Mesenchymal stem cell (in vitro differentiated cells and primary cell): ENCODE data around the gene NRXN3.

Experiments used
- DNase-seq: peaks from one replicate; pipeline ENCODE4 v3.0.0-alpha.2; 2013
- H2AFZ ChIP-seq: one replicate; pipeline ENCODE4 v1.6.1; 2013; ENCODE audit warnings: low read depth, mild to moderate bottlenecking, control low read depth, inconsistent platforms, low read length, moderate library complexity
- H2AK5ac ChIP-seq: 2 replicates; pipeline ENCODE4 v1.6.1; 2013; ENCODE audit warnings: low read length, moderate library complexity, mild to moderate bottlenecking, inconsistent platforms; ENCODE audit not compliant: severe bottlenecking
- H2BK120ac ChIP-seq: one replicate; pipeline ENCODE4 v1.6.1; 2013; ENCODE audit warnings: low read depth, mild to moderate bottlenecking, inconsistent platforms, low read length, moderate library complexity
- H2BK12ac ChIP-seq, 2 experiments: one replicate each; pipeline ENCODE4 v1.6.1; 2013; ENCODE audit warnings: inconsistent platforms in 2 of 2, low read length in 2 of 2, mild to moderate bottlenecking in 2 of 2, moderate library complexity in 2 of 2, control low read depth in 1 of 2
- H2BK15ac ChIP-seq: one replicate; pipeline ENCODE4 v1.6.1; 2013; ENCODE audit warnings: mild to moderate bottlenecking, low read depth, inconsistent platforms; ENCODE audit not compliant: poor library complexity, severe bottlenecking
- H2BK5ac ChIP-seq: 2 replicates; pipeline ENCODE4 v1.6.1; 2013; ENCODE audit warnings: low read depth, mild to moderate bottlenecking, low read length, control low read depth, inconsistent platforms; ENCODE audit not compliant: poor library complexity, severe bottlenecking
- H3K14ac ChIP-seq, 2 experiments: one replicate each; pipeline ENCODE4 v1.6.1; 2013; ENCODE audit warnings: inconsistent platforms in 2 of 2, low read length in 2 of 2, control low read depth in 1 of 2, mild to moderate bottlenecking in 1 of 2, moderate library complexity in 1 of 2
- H3K18ac ChIP-seq, 2 experiments: one replicate each; pipeline ENCODE4 v1.6.1; 2013; ENCODE audit warnings: inconsistent platforms in 2 of 2, low read length in 2 of 2, control low read depth in 1 of 2, low read depth in 1 of 2, mild to moderate bottlenecking in 1 of 2
- H3K23ac ChIP-seq, 2 experiments: one replicate each; pipeline ENCODE4 v1.6.1; 2013; ENCODE audit warnings: inconsistent platforms in 2 of 2, low read length in 2 of 2, mild to moderate bottlenecking in 2 of 2, moderate library complexity in 2 of 2, control low read depth in 1 of 2
- H3K27ac ChIP-seq: 2 replicates; pipeline ENCODE4 v1.5.1; 2013; ENCODE audit warnings: mild to moderate bottlenecking, moderate library complexity, low read length, control low read depth, inconsistent platforms; ENCODE audit not compliant: poor library complexity, severe bottlenecking
- H3K27me3 ChIP-seq, 2 experiments: 2 replicates each; pipeline versions ENCODE4 v1.6.1 to v1.7.0; 2013; ENCODE audit warnings: low read length in 2 of 2, mild to moderate bottlenecking in 2 of 2, moderate library complexity in 2 of 2, control low read depth in 1 of 2, inconsistent platforms in 1 of 2; ENCODE audit not compliant: control insufficient read depth in 1 of 2, insufficient read depth in 1 of 2
- H3K36me3 ChIP-seq, 2 experiments: 2 replicates each; pipeline versions ENCODE4 v1.6.1 to v1.7.0; 2013; ENCODE audit warnings: low read length in 2 of 2, control low read depth in 1 of 2, inconsistent platforms in 1 of 2, low read depth in 1 of 2, mild to moderate bottlenecking in 1 of 2; ENCODE audit not compliant: insufficient read depth in 2 of 2, control insufficient read depth in 1 of 2
- H3K4ac ChIP-seq, 2 experiments: one replicate each; pipeline ENCODE4 v1.6.1; 2013; ENCODE audit warnings: inconsistent platforms in 2 of 2, low read length in 2 of 2, mild to moderate bottlenecking in 2 of 2, moderate library complexity in 2 of 2, control low read depth in 1 of 2, low read depth in 1 of 2
- H3K4me1 ChIP-seq: 2 replicates; pipeline ENCODE4 v1.6.1; 2013; ENCODE audit warnings: low read depth, low read length, control low read depth; ENCODE audit not compliant: control insufficient read depth, insufficient read depth
- H3K4me2 ChIP-seq: 2 replicates; pipeline ENCODE4 v1.6.1; 2013; ENCODE audit warnings: low read length, mild to moderate bottlenecking, inconsistent platforms; ENCODE audit not compliant: poor library complexity, severe bottlenecking
- H3K4me3 ChIP-seq, 2 experiments: 2 replicates each; pipeline versions ENCODE4 v1.5.1 to v1.7.0; 2013; ENCODE audit warnings: low read length in 2 of 2, mild to moderate bottlenecking in 2 of 2, control low read depth in 1 of 2, low read depth in 1 of 2; ENCODE audit not compliant: insufficient read depth in 1 of 2
- H3K79me1 ChIP-seq: replicated peaks from 2 replicates; pipeline ENCODE4 v1.6.1; 2013; ENCODE audit warnings: mild to moderate bottlenecking, control low read depth, low read length, inconsistent platforms; ENCODE audit not compliant: poor library complexity, severe bottlenecking
- H3K9ac ChIP-seq: 2 replicates; pipeline ENCODE4 v1.7.0; 2013; ENCODE audit warnings: mild to moderate bottlenecking, low read length, moderate library complexity
- H3K9me3 ChIP-seq: 2 replicates; pipeline ENCODE4 v1.7.0; 2013; ENCODE audit warnings: mild to moderate bottlenecking, low read length; ENCODE audit not compliant: control insufficient read depth
- H4K8ac ChIP-seq: one replicate; pipeline ENCODE4 v1.6.1; 2013; ENCODE audit warnings: inconsistent platforms, mild to moderate bottlenecking, low read length, moderate library complexity
- H4K91ac ChIP-seq: one replicate; pipeline ENCODE4 v1.6.1; 2013; ENCODE audit warnings: mild to moderate bottlenecking, low read length, inconsistent platforms
- WGBS: methylation state at CpG from one replicate; pipeline ENCODE4 v1.1.7; 2013; ENCODE audit warnings: mixed read lengths; 5-methylcytosine and 5-hydroxymethylcytosine counted together

Gene NRXN3

DNA sequence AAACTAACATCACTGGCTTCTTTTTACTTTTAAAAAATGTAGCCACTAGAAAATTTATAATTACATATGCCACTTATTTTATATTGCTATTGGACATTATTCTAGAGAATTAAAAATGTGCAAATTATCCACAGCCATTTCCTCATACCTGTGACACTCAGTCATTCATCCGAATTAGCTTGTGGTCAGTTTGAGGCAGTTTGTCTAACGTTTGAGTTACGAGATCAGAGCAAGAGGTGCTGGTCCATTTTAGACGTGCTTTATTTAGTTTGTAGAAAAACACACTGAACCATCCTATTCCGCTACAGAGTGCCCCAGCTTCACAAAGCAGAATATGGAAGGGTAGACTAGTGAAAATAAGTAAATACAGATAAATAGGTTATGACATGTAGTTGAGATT is 513.0 kb downstream of the NRXN3 start:
- H2BK120ac ChIP-seq, result no peak overlapping the region
- no peak overlapping the region for H4K8ac ChIP-seq
- no peak overlapping the region for H3K4me3 ChIP-seq
- no peaks in the 10 kb centered on the region for H3K9me3 ChIP-seq
- H3K79me1 ChIP-seq, result no peaks in the 10 kb centered on the region
- no peaks in the 10 kb centered on the region for H3K4me1 ChIP-seq
- no peak overlapping the region for H3K4me2 ChIP-seq
- 82% methylated on average over 5 of the region's 5 CpGs for WGBS
- no peak overlapping the region for H3K4ac ChIP-seq
- H4K91ac ChIP-seq, result no peak overlapping the region
- H2BK15ac ChIP-seq, result no peak overlapping the region
- H3K27me3 ChIP-seq, result no peaks in the 10 kb centered on the region
- H2AFZ ChIP-seq, result no peak overlapping the region
- DNase-seq, result no peak
- no peak overlapping the region for H3K18ac ChIP-seq
- H3K23ac ChIP-seq, result no peak overlapping the region
- no peak overlapping the region for H3K27ac ChIP-seq
- H3K14ac ChIP-seq, result no peak overlapping the region
- no peaks in the 10 kb centered on the region for H3K36me3 ChIP-seq
- no peak overlapping the region for H2AK5ac ChIP-seq
- no peak overlapping the region for H2BK12ac ChIP-seq
- H3K9ac ChIP-seq, result no peak overlapping the region
- H2BK5ac ChIP-seq, result no peak overlapping the region

DNA sequence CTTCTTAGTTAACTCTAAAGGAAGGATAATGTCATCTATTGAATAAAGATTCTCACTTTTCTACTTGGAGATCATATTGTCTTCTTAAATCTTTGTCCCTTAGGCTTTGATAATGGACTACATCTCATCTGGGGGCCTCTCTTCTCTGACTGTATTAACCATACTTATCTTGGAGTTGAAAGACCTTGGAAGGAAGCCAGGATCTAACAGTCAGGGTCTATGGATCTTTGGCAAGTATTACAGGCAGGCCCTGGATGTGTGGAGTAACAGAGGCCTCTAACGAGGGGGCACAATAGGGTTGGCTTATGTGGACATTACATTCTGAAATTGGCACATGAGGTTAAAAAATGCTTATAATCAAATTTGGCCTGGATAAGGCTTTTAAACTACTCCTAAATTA is 513.8 kb downstream of the NRXN3 start:
- H3K4ac ChIP-seq, result no peak overlapping the region
- H2BK120ac ChIP-seq, result no peak overlapping the region
- no peak overlapping the region for H3K23ac ChIP-seq
- H4K8ac ChIP-seq, result no peak overlapping the region
- H3K9me3 ChIP-seq, result no peaks in the 10 kb centered on the region
- H4K91ac ChIP-seq, result no peak overlapping the region
- H3K36me3 ChIP-seq, result no peaks in the 10 kb centered on the region
- H3K4me1 ChIP-seq, result no peaks in the 10 kb centered on the region
- no peak overlapping the region for H3K4me2 ChIP-seq
- no peaks in the 10 kb centered on the region for H3K27me3 ChIP-seq
- H2AFZ ChIP-seq, result no peak overlapping the region
- no peak overlapping the region for H3K9ac ChIP-seq
- no peak overlapping the region for H3K27ac ChIP-seq
- WGBS, result 78% methylated on average over 1 of the region's 1 CpG
- H3K4me3 ChIP-seq, result no peak overlapping the region
- no peak overlapping the region for H2BK12ac ChIP-seq
- no peak overlapping the region for H3K14ac ChIP-seq
- no peak for DNase-seq
- no peak overlapping the region for H3K18ac ChIP-seq
- H2AK5ac ChIP-seq, result no peak overlapping the region
- H3K79me1 ChIP-seq, result no peaks in the 10 kb centered on the region
- no peak overlapping the region for H2BK5ac ChIP-seq
- no peak overlapping the region for H2BK15ac ChIP-seq

DNA sequence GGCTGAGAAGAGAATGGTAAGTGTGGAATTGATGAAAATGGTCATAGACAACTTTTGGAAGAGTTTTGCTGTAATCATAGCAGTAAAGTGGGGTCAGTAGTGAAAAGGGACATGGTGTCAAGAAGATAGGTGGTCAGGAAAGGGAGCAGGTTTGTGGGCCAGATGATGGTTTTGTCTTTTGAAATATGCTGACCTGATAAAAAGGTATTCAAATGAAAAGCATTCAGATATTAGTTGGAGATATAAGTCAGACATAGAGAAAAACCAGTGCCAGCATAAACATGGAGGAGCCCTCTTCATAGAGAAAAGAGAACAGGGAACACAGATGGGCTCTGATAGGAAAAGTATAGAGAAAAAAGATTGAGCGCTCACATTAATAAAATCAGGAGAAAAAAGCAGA is 518.3 kb downstream of the NRXN3 start:
- Histone ChIP-seq H3K4me1 (no peaks in the 10 kb centered on the region), H4K8ac (no peak overlapping the region), H3K14ac (no peak overlapping the region), H2BK12ac (no peak overlapping the region), H4K91ac (no peak overlapping the region), H2BK15ac (no peak overlapping the region), H3K79me1 (no peaks in the 10 kb centered on the region), H3K9ac (no peak overlapping the region), H3K27ac (no peak overlapping the region), H2AFZ (no peak overlapping the region), H3K4me2 (no peak overlapping the region), H3K23ac (no peak overlapping the region), H2BK5ac (no peak overlapping the region), H3K27me3 (no peaks in the 10 kb centered on the region), H2BK120ac (no peak overlapping the region), H3K4ac (no peak overlapping the region), H3K9me3 (no peaks in the 10 kb centered on the region), H3K36me3 (no peaks in the 10 kb centered on the region), H3K4me3 (no peak overlapping the region), H2AK5ac (no peak overlapping the region), H3K18ac (no peak overlapping the region)
- no peak for DNase-seq
- WGBS, result no CpG with 5 or more reads among the region's 1 CpG

DNA sequence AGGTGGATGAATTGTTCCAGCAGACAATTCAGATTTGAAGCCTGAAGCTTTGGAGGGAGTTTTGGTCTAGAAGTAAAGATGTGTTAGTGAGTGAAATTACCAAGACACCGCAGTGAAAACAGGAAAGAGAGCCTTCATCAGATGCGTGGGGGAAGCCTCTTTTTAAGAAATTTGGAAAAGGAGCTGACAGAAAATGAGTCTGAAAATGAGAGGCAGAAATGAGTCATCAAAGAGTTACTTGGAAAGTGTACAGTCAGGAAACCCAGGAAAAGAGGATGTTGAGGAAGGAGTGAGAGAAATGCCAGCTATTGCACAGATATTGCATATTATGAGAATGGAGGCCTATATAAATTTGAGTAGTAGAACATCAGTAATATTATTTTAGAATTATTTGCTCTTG is 520.7 kb downstream of the NRXN3 start:
- H3K36me3 ChIP-seq, result no peaks in the 10 kb centered on the region
- WGBS, result 69% methylated on average over 2 of the region's 2 CpGs
- H2BK12ac ChIP-seq, result no peak overlapping the region
- H3K14ac ChIP-seq, result no peak overlapping the region
- no peak overlapping the region for H3K4me2 ChIP-seq
- no peak overlapping the region for H2BK5ac ChIP-seq
- no peak for DNase-seq
- no peaks in the 10 kb centered on the region for H3K79me1 ChIP-seq
- H3K9ac ChIP-seq, result no peak overlapping the region
- no peak overlapping the region for H3K4me3 ChIP-seq
- no peak overlapping the region for H2AK5ac ChIP-seq
- H3K9me3 ChIP-seq, result no peaks in the 10 kb centered on the region
- H2BK15ac ChIP-seq, result no peak overlapping the region
- no peak overlapping the region for H3K18ac ChIP-seq
- H3K4ac ChIP-seq, result no peak overlapping the region
- H3K27ac ChIP-seq, result no peak overlapping the region
- peaks cover 0 to 3% of the 10 kb centered on the region in 2 experiments for H3K27me3 ChIP-seq
- H2AFZ ChIP-seq, result no peak overlapping the region
- H2BK120ac ChIP-seq, result no peak overlapping the region
- no peaks in the 10 kb centered on the region for H3K4me1 ChIP-seq
- H4K91ac ChIP-seq, result no peak overlapping the region
- no peak overlapping the region for H4K8ac ChIP-seq
- H3K23ac ChIP-seq, result no peak overlapping the region
